CD4-positive, alpha-beta T cell treated with Interleukin-17A for 1 hour (primary cell): ENCODE data around the gene VTA1.
"Not testable (repeated sequence)": the region's sequence is repeated elsewhere in the genome, so short reads cannot be mapped to it uniquely, and the experiment has no call there.

ENCODE experiments used
- DNase-seq: peaks from one replicate; pipeline ENCODE4 v3.0.0-alpha.2; 2020

The VTA1 gene

GRCh38 chr6:142229518-142230270 is 82.6 kb downstream of the VTA1 start:
- not testable (repeated sequence) for DNase-seq

- peak; percentile 52 for DNase-seq
Observed at GRCh38 chr6:142232206-142233044, 85.4 kb downstream of the VTA1 start.

DNA sequence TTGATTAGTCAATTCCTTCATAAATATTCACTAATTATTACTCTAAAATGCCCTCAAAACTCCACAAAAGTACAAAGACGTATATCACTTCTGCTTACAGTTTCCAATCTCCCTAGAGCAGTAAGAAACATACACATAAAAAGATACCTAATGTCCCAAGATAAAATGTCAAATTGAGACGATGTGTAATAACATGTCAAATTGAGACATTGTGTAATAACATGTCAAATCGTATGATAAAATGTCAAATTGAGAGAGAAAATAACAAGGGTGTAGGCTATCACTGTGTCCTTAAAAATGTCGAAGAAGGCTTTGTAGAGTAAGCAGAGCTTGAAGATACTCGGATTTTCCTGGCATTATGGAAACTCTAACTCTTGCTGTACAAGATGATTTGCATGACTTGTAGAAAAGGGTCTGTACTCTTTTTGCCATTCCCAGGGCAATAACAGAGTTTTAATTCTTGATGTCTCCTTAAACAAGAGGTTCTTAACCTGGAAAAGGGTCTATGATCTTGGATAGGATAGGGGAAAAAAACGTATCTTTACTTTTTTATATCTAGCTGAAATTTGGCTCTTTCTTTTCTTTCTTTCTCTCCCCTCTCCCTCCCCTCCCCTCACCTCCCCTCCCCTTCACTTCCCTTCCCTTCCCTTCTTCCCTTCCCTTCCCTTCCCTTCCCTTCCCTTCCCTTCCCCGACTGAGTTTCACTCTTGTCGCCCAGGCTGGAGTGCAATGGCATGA is 87.1 kb downstream of the VTA1 start:
- DNase-seq, result no peak

DNA sequence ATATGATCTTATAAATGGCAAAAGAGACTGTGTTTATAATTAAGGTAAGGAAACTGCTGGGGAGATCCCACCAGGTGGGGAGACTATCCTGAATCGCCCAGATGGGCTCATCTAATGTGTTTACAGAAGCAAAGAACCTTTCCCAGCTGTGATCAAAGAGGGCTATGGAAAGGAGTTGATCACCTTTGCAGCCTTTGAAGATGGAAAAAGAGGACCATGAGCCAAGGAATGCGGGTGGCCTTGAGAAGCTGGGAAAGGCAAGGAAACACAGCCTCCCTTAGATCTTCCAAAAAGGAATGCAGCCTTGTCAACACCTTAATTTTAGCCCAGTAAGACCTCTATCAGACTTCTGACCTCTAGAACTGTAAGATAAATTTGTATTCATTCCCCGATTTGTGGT is 88.2 kb downstream of the VTA1 start:
- no peak for DNase-seq

GRCh38 chr6:142235791-142236190 is 88.7 kb downstream of the VTA1 start:
- no peak for DNase-seq

DNA sequence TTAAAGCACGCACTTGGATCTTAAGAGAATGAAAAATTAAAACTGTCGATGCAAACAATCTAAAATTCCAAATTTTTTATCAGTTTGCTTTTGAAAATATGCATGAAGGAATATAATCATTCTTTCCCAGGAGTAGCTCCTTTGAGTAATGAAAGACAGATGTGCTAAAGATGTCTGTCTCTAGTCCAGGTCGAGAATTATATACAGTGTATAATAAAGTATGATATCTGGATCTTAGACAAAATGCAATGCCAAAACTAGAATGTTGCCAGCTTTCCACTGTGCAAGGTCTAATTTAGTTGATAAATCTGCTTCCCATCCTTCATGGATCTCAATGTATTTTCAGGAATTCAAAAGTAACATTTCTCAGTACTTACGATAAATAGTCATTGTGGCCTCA is 89.6 kb downstream of the VTA1 start:
- DNase-seq, result no peak

DNA sequence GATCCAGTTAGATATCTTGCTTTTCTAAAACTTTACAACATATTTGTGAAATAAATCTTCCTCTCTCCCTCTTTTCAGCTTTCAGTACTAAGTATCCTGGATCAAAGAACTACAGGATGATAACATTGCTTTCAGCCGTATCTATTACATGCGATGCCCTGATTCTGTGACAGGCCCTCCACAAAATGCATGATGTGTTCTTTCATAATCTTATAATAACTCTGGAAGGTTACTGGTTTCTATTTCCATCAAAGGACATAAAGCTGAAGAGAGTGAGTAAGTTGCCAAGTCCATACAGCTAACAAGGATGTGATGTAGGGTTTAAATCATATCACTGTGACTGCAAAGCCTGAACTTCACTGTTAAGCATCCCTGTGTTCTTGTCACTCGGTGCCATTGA is 91.8 kb downstream of the VTA1 start:
- DNase-seq, result no peak

GRCh38 chr6:142240179-142240578 is 93.1 kb downstream of the VTA1 start:
- no peak for DNase-seq

- no peak for DNase-seq
Observed at GRCh38 chr6:142241061-142241460, 94.0 kb downstream of the VTA1 start.

DNA sequence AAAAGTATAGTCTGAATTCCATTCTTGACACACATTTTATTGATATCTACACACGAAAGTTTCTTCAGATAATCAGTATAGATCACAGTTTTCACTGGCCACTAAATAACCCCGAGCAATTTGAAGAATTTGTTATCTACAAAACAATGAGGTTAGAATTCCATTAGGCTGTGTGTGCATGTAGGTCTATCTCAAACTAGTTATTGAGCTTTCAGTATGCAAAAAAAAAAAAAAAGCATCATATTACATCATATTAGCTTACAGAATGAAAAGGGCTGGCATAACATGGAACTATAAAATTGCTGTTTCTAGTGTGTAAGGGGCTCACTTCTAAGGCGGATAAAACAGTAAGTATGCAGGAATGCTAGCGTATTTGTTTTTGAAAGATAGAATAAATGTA is 95.2 kb downstream of the VTA1 start:
- no peak for DNase-seq

GRCh38 chr6:142246960-142247359 is 99.9 kb downstream of the VTA1 start:
- DNase-seq, result no peak

GRCh38 chr6:142249266-142249665 is 102.2 kb downstream of the VTA1 start:
- DNase-seq, result no peak

DNA sequence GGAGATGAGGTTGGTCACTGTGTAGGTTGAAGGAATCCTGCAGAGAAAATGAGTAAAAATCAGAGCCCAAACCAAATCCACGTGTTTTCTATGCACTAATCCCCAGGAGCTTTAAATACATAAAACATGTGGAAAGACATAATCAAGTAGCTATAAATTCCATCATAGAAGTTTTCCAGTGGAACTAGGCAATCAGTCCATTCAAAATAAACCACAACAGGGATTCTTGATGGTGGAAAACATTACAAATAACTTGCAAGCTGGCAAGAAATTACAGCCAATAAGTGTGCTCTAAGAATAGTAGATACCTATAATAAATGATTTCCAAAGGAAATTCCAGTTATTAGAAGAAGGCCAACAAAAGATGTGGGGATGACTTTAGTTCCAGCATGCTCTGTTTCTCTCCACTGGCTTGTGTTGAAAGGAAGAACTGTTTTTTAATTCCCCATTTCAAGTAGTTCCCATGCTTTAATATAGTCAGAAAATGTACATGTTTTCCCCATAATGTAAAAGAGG is 104.9 kb downstream of the VTA1 start:
- DNase-seq, result no peak

DNA sequence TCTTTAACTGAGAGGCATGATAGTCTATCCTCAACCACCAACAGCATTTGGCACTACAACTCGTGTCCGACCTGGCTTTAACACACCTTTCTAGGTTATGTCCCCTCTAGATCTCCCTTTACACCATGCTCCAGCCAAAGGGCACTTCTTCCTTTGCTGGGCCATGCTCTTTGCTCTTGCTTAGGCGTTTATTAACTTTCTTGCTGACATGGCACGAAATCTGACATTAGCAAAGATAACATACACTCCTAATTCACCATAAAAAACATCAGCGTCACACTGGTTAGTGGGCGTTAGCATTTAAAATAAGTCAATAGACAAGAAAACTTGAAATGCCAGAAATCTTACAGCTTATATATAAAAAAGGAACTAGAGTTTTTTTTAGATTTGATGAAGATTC is 107.5 kb downstream of the VTA1 start:
- no peak for DNase-seq

DNA sequence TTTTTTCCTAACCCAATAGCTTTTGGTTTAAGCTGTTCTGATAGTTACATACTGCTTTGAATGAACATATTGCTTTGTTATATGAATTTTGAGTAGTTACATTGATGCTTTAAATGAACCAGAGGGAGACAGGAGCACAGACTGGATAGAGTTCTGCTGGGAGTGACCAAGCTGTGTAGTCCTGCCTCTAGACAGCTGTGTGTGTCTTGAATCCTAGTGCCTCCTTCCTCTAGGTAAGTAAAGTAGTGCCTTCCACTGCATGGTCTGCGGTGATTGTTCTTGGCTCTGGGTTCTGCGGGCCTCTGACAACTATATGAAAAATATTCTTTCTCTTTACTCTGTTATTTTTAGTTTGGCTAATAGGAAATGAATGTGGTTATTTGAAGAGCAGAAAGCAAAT is 108.7 kb downstream of the VTA1 start:
- no peak for DNase-seq

- no peak for DNase-seq
Observed at GRCh38 chr6:142258305-142258704, 111.2 kb downstream of the VTA1 start.

DNA sequence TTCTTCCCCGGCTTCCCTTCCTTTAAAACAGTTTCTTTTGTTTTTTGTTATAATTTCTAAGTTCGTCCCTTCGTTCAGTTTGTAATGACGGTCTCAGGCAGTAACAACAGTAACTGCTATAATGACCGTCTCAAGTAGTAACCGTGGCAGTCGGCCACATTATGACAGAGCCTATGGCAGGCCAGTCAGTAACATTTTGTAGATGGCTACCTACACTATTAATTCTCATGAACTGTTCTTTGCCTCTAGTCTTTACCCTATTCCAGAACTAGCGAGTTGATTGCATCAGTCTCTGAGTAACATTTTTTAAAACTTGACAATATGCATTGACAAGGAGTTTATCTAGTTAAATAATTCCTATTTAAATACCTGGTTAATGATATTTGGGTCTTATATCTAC is 111.7 kb downstream of the VTA1 start:
- DNase-seq, result no peak

DNA sequence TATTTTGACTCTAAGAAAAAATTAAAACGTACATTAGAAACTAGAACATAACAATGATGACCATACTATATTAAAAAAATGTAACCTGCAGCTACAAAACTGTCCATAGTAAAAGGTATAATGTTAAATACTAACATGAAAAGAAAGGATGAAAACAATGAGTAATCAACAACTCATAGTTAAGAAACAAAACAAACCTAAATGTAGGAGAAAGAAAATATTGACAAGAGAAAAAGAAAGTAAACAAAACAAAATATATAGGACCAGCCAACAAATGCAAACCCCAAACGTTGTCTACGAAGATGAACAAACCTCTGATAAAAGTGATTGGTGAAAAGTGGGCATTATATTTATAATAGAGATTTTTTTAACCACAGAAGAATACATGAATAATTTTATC is 113.7 kb downstream of the VTA1 start:
- no peak for DNase-seq

GRCh38 chr6:142262231-142262630 is 115.2 kb downstream of the VTA1 start:
- DNase-seq, result no peak

DNA sequence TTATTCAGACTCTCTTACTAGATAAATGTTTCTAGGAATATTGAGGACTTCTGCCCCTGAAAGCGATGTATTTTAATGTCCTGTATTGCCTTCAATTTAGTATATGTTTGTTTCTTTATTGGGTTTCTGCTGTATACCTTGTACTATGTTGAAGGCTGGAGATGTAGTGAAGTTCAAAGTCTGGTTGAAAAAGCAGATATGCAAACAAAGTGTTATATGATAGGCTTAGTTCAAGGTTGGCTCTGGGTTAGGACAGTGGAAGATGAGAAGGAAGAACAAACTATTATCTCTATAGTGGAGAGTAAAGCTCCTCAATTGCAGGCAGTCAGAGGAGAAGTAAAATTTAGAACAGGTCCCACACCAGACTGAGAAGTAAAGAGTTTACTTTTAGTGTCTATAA is 118.4 kb downstream of the VTA1 start:
- no peak for DNase-seq

DNA sequence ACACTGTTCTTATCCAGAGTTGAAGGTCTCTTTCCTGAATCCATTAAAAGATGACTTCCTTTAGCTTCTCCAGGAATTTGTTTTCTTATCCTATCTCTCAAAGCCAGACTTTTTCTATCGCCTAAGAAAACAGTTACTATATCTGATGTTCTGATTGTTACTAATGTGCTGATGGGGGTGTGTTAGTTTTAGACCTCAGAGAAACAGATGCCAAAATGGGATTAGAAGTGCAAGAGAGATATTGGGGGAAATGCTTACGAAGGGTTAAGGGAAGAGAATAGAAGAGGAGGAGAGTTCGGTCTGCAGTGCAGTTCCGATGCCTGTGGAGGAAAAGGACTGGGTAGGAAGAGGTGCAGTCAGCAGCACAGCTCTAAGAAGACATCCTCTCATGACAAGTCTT is 119.0 kb downstream of the VTA1 start:
- no peak for DNase-seq

DNA sequence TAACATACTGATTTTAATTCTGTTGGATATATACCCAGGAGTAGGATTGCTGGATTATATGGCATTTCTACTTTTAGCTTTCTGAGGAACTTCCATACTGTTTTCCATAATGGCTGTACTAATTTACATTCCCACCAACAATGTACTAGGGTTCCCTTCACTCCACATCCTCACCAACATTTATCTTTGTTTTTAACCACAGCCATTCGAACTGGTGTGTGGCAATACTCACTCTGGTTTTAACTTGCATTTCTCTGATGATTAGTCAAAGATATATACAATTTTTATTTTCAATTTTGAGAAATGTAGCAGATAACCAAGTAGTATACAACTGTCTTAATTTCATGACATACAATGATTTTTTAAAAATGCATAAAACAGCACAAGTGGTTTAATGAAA is 124.4 kb downstream of the VTA1 start:
- DNase-seq, result no peak
